HepG2 (cell line): ENCODE measurements around the gene TLE1. TPM values are rescaled to one million over a fixed set of nuclear protein-coding genes. Genes with fewer than 3 reads are reported as not detected.

Experiments used
- NFKBIZ ChIP-seq: IDR thresholded peaks from 2 replicates; pipeline ENCODE4 v1.6.1; 2018; ENCODE audit warnings: missing genetic modification reagents, missing compliant biosample characterization
- SKI ChIP-seq: fragments of 450-650 bp; IDR thresholded peaks from one replicate; pipeline ENCODE4 v1.6.1; 2018; ENCODE audit warnings: mild to moderate bottlenecking; ENCODE audit not compliant: partially characterized antibody
- SNAPC2 ChIP-seq: sonication (generic); formaldehyde crosslinking; IDR thresholded peaks from 2 replicates; pipeline ENCODE4 v1.8.1; 2022; ENCODE audit warnings: mild to moderate bottlenecking, missing genetic modification reagents
- SOX6 ChIP-seq, 2 experiments: fragments of 450-650 bp in 1 of 2; sonication (generic) in 1 of 2; formaldehyde crosslinking in 1 of 2; IDR thresholded peaks; 2 replicates each; pipeline versions ENCODE4 v1.4.0 to v1.6.1; 2017 to 2020; ENCODE audit warnings: antibody characterized with exemption in 1 of 2, mild to moderate bottlenecking in 1 of 2, missing genetic modification reagents in 1 of 2
- SPEN ChIP-seq: sonication (generic); formaldehyde crosslinking; IDR thresholded peaks from 2 replicates; pipeline ENCODE4 v1.5.1; 2020; ENCODE audit warnings: low read depth, mild to moderate bottlenecking, missing genetic modification reagents
- TBX2 ChIP-seq: sonication (generic); formaldehyde crosslinking; IDR thresholded peaks from 2 replicates; pipeline ENCODE4 v1.5.0; 2020; ENCODE audit warnings: missing genetic modification reagents, mild to moderate bottlenecking, borderline replicate concordance
- TEAD3 ChIP-seq: optimal IDR thresholded peaks from 2 replicates; pipeline ENCODE3; 2016; ENCODE audit warnings: borderline replicate concordance
- ZNF17 ChIP-seq: sonication (generic); formaldehyde crosslinking; IDR thresholded peaks from 2 replicates; pipeline ENCODE4 v1.5.0; 2020; ENCODE audit warnings: mild to moderate bottlenecking, missing genetic modification reagents
- ZNF256 ChIP-seq: sonication (generic); formaldehyde crosslinking; conservative IDR thresholded peaks from 2 replicates; pipeline ENCODE4 v1.4.0; 2020; ENCODE audit warnings: missing genetic modification reagents
- ZNF30 ChIP-seq: sonication (generic); formaldehyde crosslinking; IDR thresholded peaks from 2 replicates; pipeline ENCODE4 v1.5.0; 2020; ENCODE audit warnings: mild to moderate bottlenecking, missing genetic modification reagents
- ZNF33A ChIP-seq: sonication (generic); formaldehyde crosslinking; IDR thresholded peaks from 2 replicates; pipeline ENCODE4 v1.5.1; 2020; ENCODE audit warnings: missing genetic modification reagents, mild to moderate bottlenecking, moderate library complexity, borderline replicate concordance
- ZSCAN20 ChIP-seq: sonication (generic); formaldehyde crosslinking; IDR thresholded peaks from 2 replicates; pipeline ENCODE4 v1.4.0; 2020; ENCODE audit warnings: missing genetic modification reagents, mild to moderate bottlenecking, borderline replicate concordance
- polyA plus RNA-seq, 8 experiments: library from polyadenylated mRNA; depleted of rRNA in 3 of 8; stranded (reverse) in 7 of 8; unstranded in 1 of 8; fragments of >200 nt; fragmentation: Illumina TruSeq in 4 of 8; extraction: Trizol in 4 of 8; gene quantifications; 2 replicates each; pipeline versions ENCODE4 v1.2.1 to v1.2.3, GENCODE V29; 2011 to 2016; ENCODE audit warnings: low read depth in 4 of 8, missing spikeins in 1 of 8, mixed read lengths in 1 of 8; ENCODE audit not compliant: insufficient read depth in 1 of 8
- total RNA-seq, 5 experiments: library from RNA; depleted of rRNA; stranded (reverse); fragments of >200 nt; fragmentation: Illumina TruSeq; extraction: Trizol; gene quantifications; 2 replicates each; pipeline ENCODE4 v1.2.3, GENCODE V29; 2016; ENCODE audit warnings: low read depth in 1 of 5
- TF ChIP-seq, protein P1 (sequence below): sonication (generic); formaldehyde crosslinking; IDR thresholded peaks from 2 replicates; pipeline ENCODE4 v1.4.0; 2020; ENCODE audit warnings: mild to moderate bottlenecking, missing genetic modification reagents, borderline replicate concordance
- TF ChIP-seq, protein P2 (sequence below): sonication (generic); formaldehyde crosslinking; conservative IDR thresholded peaks from 2 replicates; pipeline ENCODE4 v1.8.0; 2022; ENCODE audit warnings: mild to moderate bottlenecking, moderate library complexity, missing genetic modification reagents
- TF ChIP-seq, protein P3 (sequence below), 2 experiments: sonication (generic) in 1 of 2; formaldehyde crosslinking in 1 of 2; IDR thresholded peaks; 2 replicates each; pipeline versions ENCODE4 v1.4.0 to v1.6.1; 2016 to 2020; ENCODE audit warnings: borderline replicate concordance in 1 of 2, low read depth in 1 of 2, mild to moderate bottlenecking in 1 of 2, missing genetic modification reagents in 1 of 2
- TF ChIP-seq, protein P4 (sequence below): sonication (generic); formaldehyde crosslinking; IDR thresholded peaks from 2 replicates; pipeline ENCODE4 v1.4.0; 2020; ENCODE audit warnings: missing genetic modification reagents, borderline replicate concordance

TLE1 gene
- total and polyA plus RNA-seq, 2 of the 13 experiments (the other 11 are each of a cell fraction or from before 2014, with no cell fraction given): 35.9 to 109 TPM

DNA sequence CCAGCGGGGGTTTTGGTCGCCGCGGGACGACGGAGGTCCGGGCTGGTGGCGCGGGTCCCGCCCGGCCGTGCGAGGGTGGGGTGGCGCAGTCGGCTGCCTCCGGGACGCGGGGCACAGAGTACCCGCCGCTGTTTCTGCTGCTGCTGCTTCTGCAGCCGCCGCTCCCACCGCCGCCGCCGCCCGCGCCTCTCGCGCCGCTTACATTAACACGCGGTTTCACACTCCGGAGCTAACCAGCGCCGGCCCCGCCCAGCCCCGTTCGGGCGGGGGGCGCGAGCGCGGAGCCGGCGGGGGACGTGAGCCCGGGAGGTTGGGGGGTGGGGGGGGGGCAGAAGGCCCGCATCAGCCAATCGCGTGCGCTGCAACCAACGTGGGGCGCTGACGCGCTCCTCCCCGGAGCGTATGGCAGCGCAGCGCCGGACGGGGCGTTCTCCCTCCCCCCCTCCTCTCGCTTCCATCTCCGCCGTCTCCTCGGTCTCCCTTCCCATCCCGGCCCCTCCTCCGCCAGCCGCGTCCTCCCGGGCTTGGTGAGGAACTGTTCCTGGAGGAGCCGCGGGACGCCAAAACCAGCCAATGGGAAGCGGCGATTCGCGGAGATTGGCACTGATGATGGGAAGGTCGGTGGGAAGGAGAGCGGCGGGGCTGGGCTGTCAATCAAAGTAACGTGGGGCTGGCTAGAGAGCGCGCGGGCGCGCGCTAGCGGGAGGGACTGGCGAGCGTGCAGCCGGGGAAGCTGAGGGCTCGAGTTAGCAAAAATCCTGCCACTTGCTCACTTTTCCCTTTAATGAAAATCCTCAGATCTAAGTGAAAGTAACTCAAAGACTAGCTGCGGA, at the start of gene TLE1 (continued):
- TF ChIP-seq, protein P1, sequence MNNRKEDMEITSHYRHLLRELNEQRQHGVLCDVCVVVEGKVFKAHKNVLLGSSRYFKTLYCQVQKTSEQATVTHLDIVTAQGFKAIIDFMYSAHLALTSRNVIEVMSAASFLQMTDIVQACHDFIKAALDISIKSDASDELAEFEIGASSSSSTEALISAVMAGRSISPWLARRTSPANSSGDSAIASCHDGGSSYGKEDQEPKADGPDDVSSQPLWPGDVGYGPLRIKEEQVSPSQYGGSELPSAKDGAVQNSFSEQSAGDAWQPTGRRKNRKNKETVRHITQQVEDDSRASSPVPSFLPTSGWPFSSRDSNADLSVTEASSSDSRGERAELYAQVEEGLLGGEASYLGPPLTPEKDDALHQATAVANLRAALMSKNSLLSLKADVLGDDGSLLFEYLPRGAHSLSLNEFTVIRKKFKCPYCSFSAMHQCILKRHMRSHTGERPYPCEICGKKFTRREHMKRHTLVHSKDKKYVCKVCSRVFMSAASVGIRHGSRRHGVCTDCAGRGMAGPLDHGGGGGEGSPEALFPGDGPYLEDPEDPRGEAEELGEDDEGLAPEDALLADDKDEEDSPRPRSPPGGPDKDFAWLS (CRISPR knock-in tag): no peak
- TF ChIP-seq ZNF17: no peak
- TF ChIP-seq SOX6 (IDR thresholded peaks at IDR 0.05): no peak
- TF ChIP-seq SOX6 (CRISPR knock-in tag; IDR thresholded peaks at IDR 0.05): peak; percentile 86
- TF ChIP-seq, protein P2, sequence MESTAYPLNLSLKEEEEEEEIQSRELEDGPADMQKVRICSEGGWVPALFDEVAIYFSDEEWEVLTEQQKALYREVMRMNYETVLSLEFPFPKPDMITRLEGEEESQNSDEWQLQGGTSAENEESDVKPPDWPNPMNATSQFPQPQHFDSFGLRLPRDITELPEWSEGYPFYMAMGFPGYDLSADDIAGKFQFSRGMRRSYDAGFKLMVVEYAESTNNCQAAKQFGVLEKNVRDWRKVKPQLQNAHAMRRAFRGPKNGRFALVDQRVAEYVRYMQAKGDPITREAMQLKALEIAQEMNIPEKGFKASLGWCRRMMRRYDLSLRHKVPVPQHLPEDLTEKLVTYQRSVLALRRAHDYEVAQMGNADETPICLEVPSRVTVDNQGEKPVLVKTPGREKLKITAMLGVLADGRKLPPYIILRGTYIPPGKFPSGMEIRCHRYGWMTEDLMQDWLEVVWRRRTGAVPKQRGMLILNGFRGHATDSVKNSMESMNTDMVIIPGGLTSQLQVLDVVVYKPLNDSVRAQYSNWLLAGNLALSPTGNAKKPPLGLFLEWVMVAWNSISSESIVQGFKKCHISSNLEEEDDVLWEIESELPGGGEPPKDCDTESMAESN (CRISPR knock-in tag): no peak; the same call in 1 of the 2 replicates
- TF ChIP-seq, protein P3, sequence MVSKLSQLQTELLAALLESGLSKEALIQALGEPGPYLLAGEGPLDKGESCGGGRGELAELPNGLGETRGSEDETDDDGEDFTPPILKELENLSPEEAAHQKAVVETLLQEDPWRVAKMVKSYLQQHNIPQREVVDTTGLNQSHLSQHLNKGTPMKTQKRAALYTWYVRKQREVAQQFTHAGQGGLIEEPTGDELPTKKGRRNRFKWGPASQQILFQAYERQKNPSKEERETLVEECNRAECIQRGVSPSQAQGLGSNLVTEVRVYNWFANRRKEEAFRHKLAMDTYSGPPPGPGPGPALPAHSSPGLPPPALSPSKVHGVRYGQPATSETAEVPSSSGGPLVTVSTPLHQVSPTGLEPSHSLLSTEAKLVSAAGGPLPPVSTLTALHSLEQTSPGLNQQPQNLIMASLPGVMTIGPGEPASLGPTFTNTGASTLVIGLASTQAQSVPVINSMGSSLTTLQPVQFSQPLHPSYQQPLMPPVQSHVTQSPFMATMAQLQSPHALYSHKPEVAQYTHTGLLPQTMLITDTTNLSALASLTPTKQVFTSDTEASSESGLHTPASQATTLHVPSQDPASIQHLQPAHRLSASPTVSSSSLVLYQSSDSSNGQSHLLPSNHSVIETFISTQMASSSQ (IDR thresholded peaks at IDR 0.05; ENCODE audit: low read depth): no peak
- TF ChIP-seq, protein P3 (CRISPR knock-in tag; IDR thresholded peaks at IDR 0.05; ENCODE audit: borderline replicate concordance): peak; percentile 80
- no peak for TF ChIP-seq ZNF33A (CRISPR knock-in tag)
- TF ChIP-seq SKI: peak; percentile 91
- TF ChIP-seq TBX2 (CRISPR knock-in tag): peak; percentile 96
- TF ChIP-seq SPEN (CRISPR knock-in tag): peak; percentile 65; the same call in 1 of the 2 replicates
- no peak; the same call in 1 of the 2 replicates for TF ChIP-seq SNAPC2
- TF ChIP-seq TEAD3 (CRISPR knock-in tag): no peak
- no peak for TF ChIP-seq ZNF256 (CRISPR knock-in tag)
- TF ChIP-seq, protein P4, sequence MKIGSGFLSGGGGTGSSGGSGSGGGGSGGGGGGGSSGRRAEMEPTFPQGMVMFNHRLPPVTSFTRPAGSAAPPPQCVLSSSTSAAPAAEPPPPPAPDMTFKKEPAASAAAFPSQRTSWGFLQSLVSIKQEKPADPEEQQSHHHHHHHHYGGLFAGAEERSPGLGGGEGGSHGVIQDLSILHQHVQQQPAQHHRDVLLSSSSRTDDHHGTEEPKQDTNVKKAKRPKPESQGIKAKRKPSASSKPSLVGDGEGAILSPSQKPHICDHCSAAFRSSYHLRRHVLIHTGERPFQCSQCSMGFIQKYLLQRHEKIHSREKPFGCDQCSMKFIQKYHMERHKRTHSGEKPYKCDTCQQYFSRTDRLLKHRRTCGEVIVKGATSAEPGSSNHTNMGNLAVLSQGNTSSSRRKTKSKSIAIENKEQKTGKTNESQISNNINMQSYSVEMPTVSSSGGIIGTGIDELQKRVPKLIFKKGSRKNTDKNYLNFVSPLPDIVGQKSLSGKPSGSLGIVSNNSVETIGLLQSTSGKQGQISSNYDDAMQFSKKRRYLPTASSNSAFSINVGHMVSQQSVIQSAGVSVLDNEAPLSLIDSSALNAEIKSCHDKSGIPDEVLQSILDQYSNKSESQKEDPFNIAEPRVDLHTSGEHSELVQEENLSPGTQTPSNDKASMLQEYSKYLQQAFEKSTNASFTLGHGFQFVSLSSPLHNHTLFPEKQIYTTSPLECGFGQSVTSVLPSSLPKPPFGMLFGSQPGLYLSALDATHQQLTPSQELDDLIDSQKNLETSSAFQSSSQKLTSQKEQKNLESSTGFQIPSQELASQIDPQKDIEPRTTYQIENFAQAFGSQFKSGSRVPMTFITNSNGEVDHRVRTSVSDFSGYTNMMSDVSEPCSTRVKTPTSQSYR (CRISPR knock-in tag): no peak
- no peak for TF ChIP-seq ZNF30 (CRISPR knock-in tag)
- peak; percentile 80; the same call in 1 of the 2 replicates for TF ChIP-seq ZSCAN20 (CRISPR knock-in tag)
- no peak for TF ChIP-seq NFKBIZ (CRISPR knock-in tag)
